Activated T-cell treated with anti-CD3 and anti-CD28 coated beads, Interleukin-2, amount 50 U/mL, for 24 hours (primary cell): Measurements from ENCODE around the gene IL34.
"Not testable (repeated sequence)": the region's sequence is repeated elsewhere in the genome, so short reads cannot be mapped to it uniquely, and the experiment has no call there.

Experiments
- DNase-seq: peaks from one replicate; pipeline ENCODE4 v3.0.0-alpha.2; 2020
- H3K27ac Mint-ChIP-seq: 2 replicates; pipeline ENCODE4 v1.8.0; 2020; ENCODE audit warnings: mild to moderate bottlenecking, mixed read lengths
- H3K27me3 Mint-ChIP-seq: 2 replicates; pipeline ENCODE4 v1.8.0; 2020; ENCODE audit warnings: mixed read lengths
- H3K36me3 Mint-ChIP-seq: 2 replicates; pipeline ENCODE4 v1.8.0; 2020; ENCODE audit warnings: low read depth, mixed read lengths
- H3K4me1 Mint-ChIP-seq: 2 replicates; pipeline ENCODE4 v1.8.0; 2020; ENCODE audit warnings: low read depth, mixed read lengths
- H3K4me3 Mint-ChIP-seq: 2 replicates; pipeline ENCODE4 v1.8.0; 2020; ENCODE audit warnings: mild to moderate bottlenecking, moderate library complexity, mixed read lengths
- H3K9me3 Mint-ChIP-seq: 2 replicates; pipeline ENCODE4 v1.8.0; 2020; ENCODE audit warnings: mixed read lengths

The IL34 gene

DNA sequence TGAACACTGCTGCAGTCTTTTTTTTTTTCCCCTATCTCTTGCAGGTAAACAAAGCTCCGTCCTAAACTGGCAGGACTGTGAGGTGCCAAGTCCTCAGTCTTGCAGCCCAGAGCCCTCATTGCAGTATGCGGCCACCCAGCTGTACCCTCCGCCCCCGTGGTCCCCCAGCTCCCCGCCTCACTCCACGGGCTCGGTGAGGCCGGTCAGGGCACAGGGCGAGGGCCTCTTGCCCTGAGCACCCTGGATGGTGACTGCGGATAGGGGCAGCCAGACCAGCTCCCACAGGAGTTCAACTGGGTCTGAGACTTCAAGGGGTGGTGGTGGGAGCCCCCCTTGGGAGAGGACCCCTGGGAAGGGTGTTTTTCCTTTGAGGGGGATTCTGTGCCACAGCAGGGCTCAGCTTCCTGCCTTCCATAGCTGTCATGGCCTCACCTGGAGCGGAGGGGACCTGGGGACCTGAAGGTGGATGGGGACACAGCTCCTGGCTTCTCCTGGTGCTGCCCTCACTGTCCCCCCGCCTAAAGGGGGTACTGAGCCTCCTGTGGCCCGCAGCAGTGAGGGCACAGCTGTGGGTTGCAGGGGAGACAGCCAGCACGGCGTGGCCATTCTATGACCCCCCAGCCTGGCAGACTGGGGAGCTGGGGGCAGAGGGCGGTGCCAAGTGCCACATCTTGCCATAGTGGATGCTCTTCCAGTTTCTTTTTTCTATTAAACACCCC, 13.8 kb downstream of the IL34 start:
- Mint-ChIP-seq H3K9me3 (no peaks in the 10 kb centered on the region), H3K36me3 (no peaks in the 10 kb centered on the region), H3K4me3 (no peak overlapping the region), H3K27me3 (no peaks in the 10 kb centered on the region), H3K4me1 (no peaks in the 10 kb centered on the region), H3K27ac (no peak overlapping the region)
- no peak for DNase-seq

DNA sequence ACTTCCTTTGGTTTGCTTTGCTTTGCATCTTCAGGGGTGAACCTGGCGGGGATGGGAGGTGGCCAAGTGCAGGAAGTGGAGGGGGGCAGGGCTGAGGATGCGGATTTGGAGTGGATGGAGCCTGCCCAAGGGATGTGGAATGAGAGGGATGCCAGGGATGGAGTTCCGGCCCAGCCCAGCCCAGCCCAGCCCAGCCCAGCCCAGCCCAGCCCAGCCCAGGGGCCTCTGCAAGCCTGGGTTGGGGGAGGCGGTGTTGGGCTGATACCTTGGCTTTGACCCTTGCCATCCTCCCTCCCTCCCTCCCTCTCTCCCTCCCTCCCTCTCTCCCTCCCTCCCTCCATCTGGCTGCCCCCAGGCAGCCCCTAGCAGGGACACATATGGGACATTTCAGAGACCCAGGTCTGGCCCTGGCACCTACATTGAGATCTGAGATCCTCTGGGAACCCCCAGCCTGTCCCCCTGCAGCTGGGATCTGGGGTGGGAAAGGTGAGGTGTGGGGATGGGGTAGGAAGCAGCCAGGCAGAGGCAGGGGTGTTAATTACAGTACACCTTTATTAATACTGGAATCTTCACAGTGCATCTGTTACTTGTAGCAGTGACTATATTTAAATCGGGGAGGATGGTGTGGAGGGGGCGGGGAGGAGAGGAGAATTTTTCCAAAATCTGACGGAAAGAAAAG, 14.5 kb downstream of the IL34 start:
- H3K36me3 Mint-ChIP-seq = peaks cover under 1% of the 10 kb centered on the region
- DNase-seq = no peak
- no peak overlapping the region for H3K27ac Mint-ChIP-seq
- no peak overlapping the region for H3K4me3 Mint-ChIP-seq
- no peaks in the 10 kb centered on the region for H3K4me1 Mint-ChIP-seq
- H3K27me3 Mint-ChIP-seq = no peaks in the 10 kb centered on the region
- H3K9me3 Mint-ChIP-seq = no peaks in the 10 kb centered on the region

DNA sequence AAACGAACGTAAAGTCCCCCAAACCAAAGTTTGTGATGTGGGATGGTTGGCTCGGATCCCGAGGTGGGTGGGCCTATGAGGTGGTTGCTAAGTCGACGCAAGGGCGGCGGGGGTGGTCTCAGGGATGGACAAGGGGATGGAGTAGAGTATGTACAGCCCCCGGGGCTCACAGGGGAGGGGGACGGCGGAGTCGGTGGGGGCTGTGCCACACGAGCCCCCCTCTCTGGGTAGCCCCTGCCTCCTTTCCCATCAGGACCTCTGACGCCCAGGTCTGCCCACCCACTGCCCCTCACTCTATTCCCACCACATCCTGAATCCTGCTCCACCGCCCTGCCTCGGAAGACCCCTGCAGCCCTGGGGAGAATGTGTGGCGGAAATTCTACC, 15.2 kb downstream of the IL34 start:
- Mint-ChIP-seq H3K27me3 (no peaks in the 10 kb centered on the region), H3K4me1 (no peaks in the 10 kb centered on the region), H3K27ac (no peak overlapping the region), H3K36me3 (peaks cover 2% of the 10 kb centered on the region), H3K4me3 (no peak overlapping the region), H3K9me3 (no peaks in the 10 kb centered on the region)
- no peak for DNase-seq

DNA sequence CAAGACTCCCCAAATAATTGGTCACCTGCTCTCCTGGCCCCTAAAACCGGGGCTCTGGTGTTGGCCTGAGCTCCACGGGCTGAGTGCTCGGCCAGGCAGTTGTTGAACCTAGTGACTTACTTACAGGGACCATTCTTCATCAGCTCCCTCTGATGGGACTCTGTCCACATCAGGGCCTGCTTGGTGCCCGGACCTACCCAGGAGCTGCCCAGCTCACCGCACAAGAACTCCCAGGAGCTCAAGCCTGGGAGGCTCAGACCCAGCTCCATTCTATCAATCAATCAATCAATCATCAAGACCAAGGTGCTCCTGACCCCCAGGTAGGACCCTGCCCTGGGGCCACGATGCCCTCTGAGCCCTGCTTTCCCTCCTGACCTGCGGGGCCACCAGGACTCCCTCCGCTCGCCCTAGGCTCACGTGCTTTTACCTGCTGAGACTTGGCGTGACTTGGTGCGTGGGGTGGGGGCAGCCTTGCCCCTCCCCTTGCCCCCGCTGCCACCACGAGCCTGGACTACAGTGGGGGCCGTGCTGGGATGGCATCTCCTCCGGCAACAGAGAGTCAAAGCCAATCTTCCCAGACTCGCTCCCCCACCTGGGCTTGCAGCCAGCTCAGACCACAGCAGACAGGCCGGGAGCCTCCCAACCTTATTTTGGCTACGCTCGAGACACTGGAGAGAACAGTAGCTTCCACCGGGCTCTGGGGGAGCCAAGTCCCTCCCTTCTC, 15.7 kb downstream of the IL34 start:
- H3K36me3 Mint-ChIP-seq = peaks cover 2% of the 10 kb centered on the region
- H3K4me1 Mint-ChIP-seq = no peaks in the 10 kb centered on the region
- no peak overlapping the region for H3K4me3 Mint-ChIP-seq
- H3K27me3 Mint-ChIP-seq = no peaks in the 10 kb centered on the region
- no peak for DNase-seq
- no peak overlapping the region for H3K27ac Mint-ChIP-seq
- no peaks in the 10 kb centered on the region for H3K9me3 Mint-ChIP-seq

DNA sequence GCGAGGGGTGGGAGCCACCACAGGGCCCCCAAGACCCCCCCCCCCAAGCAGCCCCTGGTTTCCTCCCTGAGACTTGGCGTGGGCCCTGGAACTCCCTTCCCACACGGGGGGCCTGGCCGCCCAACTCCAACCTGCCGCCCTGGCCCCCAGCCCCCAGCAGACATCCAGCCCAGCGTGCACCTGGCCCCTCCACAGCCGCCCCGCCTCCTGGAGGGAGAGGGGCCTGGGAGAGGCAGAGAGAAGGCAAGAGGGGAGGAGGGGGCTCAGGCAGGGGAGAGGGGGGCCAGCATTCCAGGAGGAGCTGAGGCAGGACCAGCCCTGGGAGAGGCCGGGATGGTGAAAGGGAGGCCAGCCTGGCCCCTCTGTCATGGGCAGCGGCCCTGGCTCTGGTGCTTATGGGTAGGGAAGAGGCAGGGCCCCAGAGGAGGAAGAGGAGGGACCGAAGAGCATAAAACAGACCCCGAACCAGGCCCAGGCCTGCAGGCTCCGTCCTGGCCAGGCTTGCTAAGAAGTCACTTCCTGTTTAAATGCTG, 16.7 kb downstream of the IL34 start:
- no peak for DNase-seq
- Mint-ChIP-seq H3K27me3 (no peaks in the 10 kb centered on the region), H3K4me1 (no peaks in the 10 kb centered on the region), H3K9me3 (no peaks in the 10 kb centered on the region), H3K27ac (no peak overlapping the region), H3K4me3 (no peak overlapping the region), H3K36me3 (peaks cover 2% of the 10 kb centered on the region)

DNA sequence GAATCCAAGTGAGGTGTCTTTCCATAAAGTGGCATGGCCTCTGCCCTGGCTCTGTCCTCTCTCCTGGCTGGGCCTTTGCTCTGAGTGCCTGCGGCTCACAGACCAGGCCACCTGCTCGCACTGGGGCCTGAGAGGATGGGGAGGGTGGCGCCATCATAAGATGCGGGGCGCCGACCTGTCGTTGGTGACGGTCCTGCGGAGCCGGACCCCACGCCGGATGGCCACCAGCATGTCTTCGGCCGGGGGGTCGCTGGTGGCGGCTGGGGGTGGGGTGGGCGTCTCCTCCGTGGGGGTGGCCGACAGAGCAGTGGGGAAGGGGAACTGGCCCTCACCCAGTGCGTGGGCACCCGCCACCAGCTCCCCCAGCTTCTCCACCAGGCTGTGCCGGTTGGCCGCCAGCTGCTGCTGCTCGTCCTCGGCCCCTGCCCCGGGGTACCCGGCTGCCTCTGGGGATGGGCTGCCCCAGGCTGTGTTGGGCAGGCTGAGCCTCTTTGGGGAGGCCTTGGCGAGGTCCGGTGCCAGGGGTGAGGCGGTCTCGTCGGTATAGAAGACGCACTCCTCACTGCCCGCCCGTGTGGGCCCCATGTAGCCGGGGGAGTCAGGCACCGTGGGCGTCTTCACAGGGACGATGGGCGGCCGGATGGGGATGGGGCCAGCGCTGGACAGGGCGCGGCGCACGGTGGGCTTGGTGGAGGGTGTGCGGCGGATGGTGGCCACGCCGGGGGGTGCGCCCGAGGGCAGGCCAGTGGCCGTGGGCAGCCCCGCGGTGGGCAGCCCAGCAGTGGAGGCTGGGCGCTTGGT, 17.4 kb downstream of the IL34 start:
- H3K9me3 Mint-ChIP-seq = no peaks in the 10 kb centered on the region

DNA sequence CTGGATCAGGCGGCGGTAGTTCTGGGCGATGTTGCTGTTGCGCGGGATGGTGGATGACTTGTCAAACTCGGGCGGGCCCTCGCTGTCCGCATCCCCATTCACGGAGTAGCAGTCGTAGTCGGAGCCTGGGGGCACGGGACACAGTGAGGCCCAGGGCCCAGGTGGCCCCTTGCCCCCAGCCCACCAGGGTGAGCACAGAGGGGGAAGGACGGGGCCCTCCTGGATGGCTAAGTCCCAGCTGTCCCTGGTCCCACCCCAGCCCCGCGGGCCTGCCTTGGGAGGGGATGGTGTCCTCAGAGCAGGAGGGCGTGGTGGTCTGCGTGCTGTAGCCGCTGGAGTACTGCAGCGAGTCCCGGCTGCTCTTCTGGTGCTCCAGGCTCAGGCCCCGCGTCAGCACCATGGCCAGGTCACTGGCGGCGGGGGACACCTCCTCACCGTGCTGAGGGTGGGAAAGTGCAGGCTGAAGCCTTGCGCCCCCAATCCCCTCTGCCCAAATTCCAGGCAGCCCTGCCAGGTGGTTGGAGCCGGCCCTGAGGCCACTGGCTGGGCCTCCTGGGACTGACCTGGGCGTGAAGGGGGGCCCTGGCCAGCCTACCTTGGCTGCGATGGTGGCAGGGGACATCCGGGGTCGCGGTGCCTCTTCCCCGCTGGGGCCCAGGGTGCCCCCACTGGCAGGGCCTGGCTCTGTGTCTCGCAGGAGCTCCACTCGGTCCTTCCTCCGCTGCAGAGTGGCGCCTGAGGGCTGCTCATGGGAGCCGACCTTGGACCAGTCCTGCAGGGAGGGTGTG, 18.2 kb downstream of the IL34 start:
- no peaks in the 10 kb centered on the region for H3K4me1 Mint-ChIP-seq
- peaks cover 3% of the 10 kb centered on the region for H3K36me3 Mint-ChIP-seq
- H3K27ac Mint-ChIP-seq = no peak overlapping the region

More for the DNA sequence above, 17.4 kb downstream of the IL34 start:
- H3K36me3 Mint-ChIP-seq = peaks cover 2% of the 10 kb centered on the region
- no peak for DNase-seq
- H3K4me1 Mint-ChIP-seq = no peaks in the 10 kb centered on the region
- no peak overlapping the region for H3K27ac Mint-ChIP-seq
- H3K4me3 Mint-ChIP-seq = no peak overlapping the region
- no peaks in the 10 kb centered on the region for H3K27me3 Mint-ChIP-seq

DNA sequence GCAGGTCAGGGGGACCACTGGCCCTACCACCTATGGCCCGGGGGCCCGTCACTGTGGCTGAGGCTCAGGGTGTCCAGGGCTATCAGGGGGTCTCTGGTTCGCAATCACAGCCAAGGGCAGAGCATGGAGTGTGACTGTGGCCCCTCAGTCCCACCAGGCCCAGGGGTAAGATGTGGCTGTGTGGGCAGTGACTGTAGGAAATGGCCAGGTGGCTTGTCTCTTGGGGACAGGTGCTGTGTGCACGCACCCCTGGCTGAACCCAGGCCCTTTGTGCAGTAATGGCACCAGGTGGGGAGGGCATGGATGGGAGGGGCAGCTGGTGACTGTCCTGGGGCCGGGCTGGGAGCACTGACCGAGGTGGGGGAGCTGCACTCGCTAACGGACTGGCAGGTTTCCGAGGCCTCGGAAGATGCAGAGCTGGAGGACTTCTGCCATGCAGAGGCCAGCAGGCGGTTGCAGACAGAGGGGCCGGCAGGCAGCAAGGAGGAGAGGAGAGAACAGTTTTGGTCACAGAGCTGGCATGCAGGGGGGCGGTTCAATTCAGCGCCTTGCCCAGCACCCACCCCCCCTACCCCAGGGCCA, 18.8 kb downstream of the IL34 start:
- no peaks in the 10 kb centered on the region for H3K4me1 Mint-ChIP-seq
- no peak overlapping the region for H3K4me3 Mint-ChIP-seq
- peaks cover 3% of the 10 kb centered on the region for H3K36me3 Mint-ChIP-seq
- no peak overlapping the region for H3K27ac Mint-ChIP-seq
- no peak for DNase-seq
- no peaks in the 10 kb centered on the region for H3K9me3 Mint-ChIP-seq
- no peaks in the 10 kb centered on the region for H3K27me3 Mint-ChIP-seq

More for the DNA sequence above, 18.2 kb downstream of the IL34 start:
- H3K27me3 Mint-ChIP-seq = no peaks in the 10 kb centered on the region
- no peak for DNase-seq
- no peaks in the 10 kb centered on the region for H3K9me3 Mint-ChIP-seq
- no peak overlapping the region for H3K4me3 Mint-ChIP-seq

DNA sequence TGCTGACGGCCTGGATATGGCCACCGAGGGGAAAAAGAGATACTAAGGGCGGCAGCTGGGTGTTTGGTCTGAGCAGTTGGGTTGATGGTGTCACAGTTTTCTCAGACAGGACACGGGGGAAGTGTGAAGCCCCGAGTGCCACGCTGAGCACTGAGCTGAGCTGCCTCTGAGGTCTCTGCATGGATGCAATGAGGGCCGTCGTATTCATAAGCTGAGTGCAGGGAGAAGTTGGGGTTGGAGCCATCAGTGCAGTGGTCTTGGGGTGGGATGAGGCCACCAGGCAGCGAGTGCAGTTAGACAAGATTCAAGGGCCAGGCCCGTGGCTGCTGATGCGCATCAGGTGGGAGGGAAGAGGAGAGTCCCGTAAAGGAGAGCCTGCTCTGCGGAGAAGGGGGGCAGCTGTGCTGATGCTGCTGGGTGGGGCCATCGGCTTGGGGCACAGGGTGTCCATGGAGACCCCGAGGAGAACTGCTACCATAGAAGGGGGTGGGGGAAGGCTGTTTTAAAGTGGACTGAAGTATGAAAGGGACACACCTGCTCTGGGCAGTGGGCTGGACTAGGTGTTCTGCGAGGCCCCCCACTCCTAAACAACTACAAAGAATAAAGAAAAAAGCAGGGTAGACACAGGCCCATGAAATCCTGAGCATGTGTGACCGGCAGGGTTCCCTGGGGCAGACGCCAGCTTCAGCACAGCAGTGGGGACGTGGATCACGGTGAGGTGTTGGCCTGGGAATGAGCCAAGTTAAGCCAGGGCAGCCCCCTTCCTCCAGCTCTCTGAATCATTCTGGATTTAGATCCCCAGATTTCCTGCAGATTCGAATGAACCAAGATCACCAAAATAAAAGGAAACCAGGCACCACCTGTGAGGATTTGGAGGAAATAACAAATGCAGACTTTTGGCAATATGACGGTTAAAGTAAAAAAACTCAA, 19.7 kb downstream of the IL34 start:
- Mint-ChIP-seq H3K4me1 (no peaks in the 10 kb centered on the region), H3K9me3 (no peaks in the 10 kb centered on the region), H3K4me3 (no peak overlapping the region), H3K27me3 (no peaks in the 10 kb centered on the region), H3K27ac (no peak overlapping the region), H3K36me3 (peaks cover 3% of the 10 kb centered on the region)
- no peak for DNase-seq

DNA sequence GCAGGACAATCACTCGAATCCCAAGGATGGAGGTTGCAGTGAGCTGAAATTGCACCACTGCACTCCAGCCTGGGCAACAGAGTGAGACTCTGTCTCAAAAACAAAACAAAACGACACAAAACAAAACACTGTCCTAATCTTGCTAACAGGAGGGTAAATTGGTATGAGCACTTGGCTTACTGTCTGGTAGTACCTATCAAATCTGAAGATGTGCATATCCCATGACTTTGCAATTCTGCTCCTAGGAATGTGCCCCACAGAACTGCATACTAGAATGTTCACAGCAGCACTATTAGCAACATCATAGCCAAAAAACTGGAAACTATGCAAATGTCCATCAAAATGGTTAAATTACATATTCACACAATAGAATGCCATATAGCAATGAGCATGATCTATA, 23.8 kb downstream of the IL34 start:
- no peak overlapping the region for H3K4me3 Mint-ChIP-seq
- no peak for DNase-seq
- peaks cover 3% of the 10 kb centered on the region for H3K36me3 Mint-ChIP-seq
- H3K4me1 Mint-ChIP-seq = no peaks in the 10 kb centered on the region
- H3K27ac Mint-ChIP-seq = no peak overlapping the region
- no peaks in the 10 kb centered on the region for H3K27me3 Mint-ChIP-seq
- no peaks in the 10 kb centered on the region for H3K9me3 Mint-ChIP-seq

DNA sequence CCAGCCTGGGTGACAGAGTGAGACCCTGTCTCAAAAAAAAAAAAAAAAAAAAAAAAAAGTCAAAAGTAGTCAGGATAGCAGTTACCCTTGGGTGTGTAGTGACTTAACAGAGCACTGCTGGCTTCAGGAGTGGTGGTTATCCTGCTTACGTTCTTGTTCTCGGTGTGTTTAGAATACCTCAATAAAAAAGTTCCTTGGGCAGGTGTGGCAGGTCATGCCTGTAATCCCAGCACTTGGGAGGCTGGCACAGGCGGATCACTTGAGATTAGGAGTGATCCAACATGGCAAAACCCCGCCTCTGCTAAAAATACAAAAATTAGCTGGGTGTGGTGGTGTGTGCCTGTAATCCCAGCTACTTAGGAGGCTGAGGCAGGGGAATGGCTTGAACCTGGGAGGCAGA, 24.6 kb downstream of the IL34 start:
- not testable (repeated sequence) for H3K4me1 Mint-ChIP-seq, H3K4me3 Mint-ChIP-seq, H3K27ac Mint-ChIP-seq, H3K9me3 Mint-ChIP-seq, DNase-seq, H3K36me3 Mint-ChIP-seq, H3K27me3 Mint-ChIP-seq

DNA sequence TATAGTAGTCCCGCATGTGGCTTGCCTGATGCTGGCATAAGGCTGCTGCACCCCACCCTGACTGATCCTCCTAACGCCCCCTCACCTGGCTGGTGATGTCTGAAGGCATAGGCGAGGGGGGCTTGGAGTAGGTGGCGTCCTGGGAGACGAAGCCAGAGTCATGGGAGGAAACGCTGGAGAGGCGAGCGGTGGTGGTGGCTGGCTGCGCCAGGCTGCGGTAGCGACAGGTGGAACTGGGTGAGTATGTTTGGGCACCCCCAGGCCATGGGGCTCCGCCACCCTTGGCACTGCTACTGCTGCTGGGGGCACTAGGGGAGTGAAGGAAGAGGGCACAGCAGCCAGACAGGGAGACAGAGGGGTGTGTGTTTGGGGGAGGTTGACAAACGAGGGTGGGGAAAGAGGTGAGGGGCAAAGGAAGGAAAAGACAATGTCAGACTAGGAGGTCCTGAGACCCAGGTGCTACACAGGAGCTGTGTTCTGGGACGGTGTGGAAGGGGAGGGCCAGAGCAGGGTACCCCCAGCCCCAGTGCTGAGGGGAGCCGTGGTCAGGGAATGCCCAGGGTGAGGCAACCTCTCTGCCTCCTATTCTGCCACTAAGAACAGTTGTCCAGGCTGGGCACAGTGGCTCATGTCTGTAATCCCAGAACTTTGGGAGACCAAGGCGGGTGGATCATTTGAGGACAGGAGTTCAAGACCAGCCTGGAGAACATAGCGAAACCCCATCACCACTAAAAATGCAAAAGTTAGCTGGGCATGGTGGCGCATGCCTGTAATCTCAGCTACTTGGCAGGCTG, 28.1 kb downstream of the IL34 start:
- no peaks in the 10 kb centered on the region for H3K9me3 Mint-ChIP-seq
- H3K27ac Mint-ChIP-seq = no peak overlapping the region
- no peaks in the 10 kb centered on the region for H3K27me3 Mint-ChIP-seq
- no peak for DNase-seq
- no peak overlapping the region for H3K4me3 Mint-ChIP-seq
- H3K4me1 Mint-ChIP-seq = peaks cover 2% of the 10 kb centered on the region
- H3K36me3 Mint-ChIP-seq = no peaks in the 10 kb centered on the region
